ENCODE data around the gene BARD1. TPM values are rescaled to one million over a fixed set of nuclear protein-coding genes. Genes with fewer than 3 reads are reported as not detected.
"Not testable (repeated sequence)": the region's sequence is repeated elsewhere in the genome, so short reads cannot be mapped to it uniquely, and the experiment has no call there.

The BARD1 gene
- total RNA-seq, 2 experiments from 2014 or later = 60.7 to 64.9 TPM

GRCh38 chr2:214696681-214697080, 112.8 kb downstream of the BARD1 start:
- POLR2A ChIA-PET = no interaction called here
- no peak overlapping the region for H3K4me3 ChIP-seq (ENCODE audit: low read depth, low read length, poor library complexity, severe bottlenecking)
- CTCF ChIA-PET (ENCODE audit: unreplicated experiment) = no interaction called here

GRCh38 chr2:214695789-214696188, 113.7 kb downstream of the BARD1 start:
- H3K36me3 ChIP-seq (ENCODE audit: insufficient read depth, low read length) = no peaks in the 10 kb centered on the region
- H3K9me2 ChIP-seq (ENCODE audit: insufficient read depth, low read length) = no peaks in the 10 kb centered on the region
- H4K20me1 ChIP-seq (ENCODE audit: insufficient read depth, low read length) = no peaks in the 10 kb centered on the region
- no peak for DNase-seq (ENCODE audit: low spot score)
- ChIA-PET CTCF (ENCODE audit: unreplicated experiment) (no interaction called here), POLR2A (no interaction called here)
- H3K4me2 ChIP-seq (ENCODE audit: low read length) = no peak overlapping the region
- no peaks in the 10 kb centered on the region for H3K9me3 ChIP-seq (ENCODE audit: low read length)
- no peak overlapping the region for H3K27ac ChIP-seq (ENCODE audit: low read depth, low read length, poor library complexity, severe bottlenecking)
- H3K79me2 ChIP-seq (ENCODE audit: insufficient read depth, low read depth, low read length) = no peaks in the 10 kb centered on the region
- no TSS peak for BruUV-seq (replicated peaks)
- H3K4me1 ChIP-seq (ENCODE audit: insufficient read depth, low read length, poor library complexity, severe bottlenecking) = no peaks in the 10 kb centered on the region
- TF ChIP-seq EZH2phosphoT487 (IDR thresholded peaks at IDR 0.05; ENCODE audit: borderline replicate concordance, low read depth, low read length) = no peak
- no peak for TF ChIP-seq CTCF (conservative IDR thresholded peaks at IDR 0.05; ENCODE audit: low read length)
- no peak overlapping the region for H2AFZ ChIP-seq (ENCODE audit: low read length)
- no peak overlapping the region for H3K4me3 ChIP-seq (ENCODE audit: low read depth, low read length, poor library complexity, severe bottlenecking)
- intact Hi-C loops (cut with micrococcal nuclease; ENCODE audit: unreplicated experiment) = no loop called here

More at GRCh38 chr2:214696681-214697080, 112.8 kb downstream of the BARD1 start:
- no peaks in the 10 kb centered on the region for H3K79me2 ChIP-seq (ENCODE audit: insufficient read depth, low read depth, low read length)
- no peak for DNase-seq (ENCODE audit: low spot score)
- H3K4me2 ChIP-seq (ENCODE audit: low read length) = no peak overlapping the region
- H3K9me2 ChIP-seq (ENCODE audit: insufficient read depth, low read length) = no peaks in the 10 kb centered on the region
- BruUV-seq (replicated peaks) = no TSS peak
- no peak overlapping the region for H2AFZ ChIP-seq (ENCODE audit: low read length)
- no peaks in the 10 kb centered on the region for H3K4me1 ChIP-seq (ENCODE audit: insufficient read depth, low read length, poor library complexity, severe bottlenecking)
- intact Hi-C loops (cut with micrococcal nuclease; ENCODE audit: unreplicated experiment) = no loop called here
- H4K20me1 ChIP-seq (ENCODE audit: insufficient read depth, low read length) = no peaks in the 10 kb centered on the region
- H3K9me3 ChIP-seq (ENCODE audit: low read length) = no peaks in the 10 kb centered on the region
- no peak for TF ChIP-seq EZH2phosphoT487 (IDR thresholded peaks at IDR 0.05; ENCODE audit: borderline replicate concordance, low read depth, low read length)
- no peak for TF ChIP-seq CTCF (conservative IDR thresholded peaks at IDR 0.05; ENCODE audit: low read length)
- H3K36me3 ChIP-seq (ENCODE audit: insufficient read depth, low read length) = no peaks in the 10 kb centered on the region
- no peak overlapping the region for H3K27ac ChIP-seq (ENCODE audit: low read depth, low read length, poor library complexity, severe bottlenecking)

GRCh38 chr2:214683557-214683956, 125.9 kb downstream of the BARD1 start:
- H3K36me3 ChIP-seq (ENCODE audit: insufficient read depth, low read length); CTCF ChIA-PET (ENCODE audit: unreplicated experiment); H3K27ac ChIP-seq (ENCODE audit: low read depth, low read length, poor library complexity, severe bottlenecking); intact Hi-C loops (cut with micrococcal nuclease; ENCODE audit: unreplicated experiment); H3K9me2 ChIP-seq (ENCODE audit: insufficient read depth, low read length); H3K9me3 ChIP-seq (ENCODE audit: low read length); BruUV-seq (replicated peaks); H3K4me3 ChIP-seq (ENCODE audit: low read depth, low read length, poor library complexity, severe bottlenecking); POLR2A ChIA-PET; H3K79me2 ChIP-seq (ENCODE audit: insufficient read depth, low read depth, low read length); H4K20me1 ChIP-seq (ENCODE audit: insufficient read depth, low read length); H3K4me2 ChIP-seq (ENCODE audit: low read length); H2AFZ ChIP-seq (ENCODE audit: low read length); H3K4me1 ChIP-seq (ENCODE audit: insufficient read depth, low read length, poor library complexity, severe bottlenecking); DNase-seq (ENCODE audit: low spot score): not testable (repeated sequence)

Data from OCI-LY7 (cell line).